ENCODE measurements around the gene ST6GALNAC5.

The ST6GALNAC5 gene

DNA sequence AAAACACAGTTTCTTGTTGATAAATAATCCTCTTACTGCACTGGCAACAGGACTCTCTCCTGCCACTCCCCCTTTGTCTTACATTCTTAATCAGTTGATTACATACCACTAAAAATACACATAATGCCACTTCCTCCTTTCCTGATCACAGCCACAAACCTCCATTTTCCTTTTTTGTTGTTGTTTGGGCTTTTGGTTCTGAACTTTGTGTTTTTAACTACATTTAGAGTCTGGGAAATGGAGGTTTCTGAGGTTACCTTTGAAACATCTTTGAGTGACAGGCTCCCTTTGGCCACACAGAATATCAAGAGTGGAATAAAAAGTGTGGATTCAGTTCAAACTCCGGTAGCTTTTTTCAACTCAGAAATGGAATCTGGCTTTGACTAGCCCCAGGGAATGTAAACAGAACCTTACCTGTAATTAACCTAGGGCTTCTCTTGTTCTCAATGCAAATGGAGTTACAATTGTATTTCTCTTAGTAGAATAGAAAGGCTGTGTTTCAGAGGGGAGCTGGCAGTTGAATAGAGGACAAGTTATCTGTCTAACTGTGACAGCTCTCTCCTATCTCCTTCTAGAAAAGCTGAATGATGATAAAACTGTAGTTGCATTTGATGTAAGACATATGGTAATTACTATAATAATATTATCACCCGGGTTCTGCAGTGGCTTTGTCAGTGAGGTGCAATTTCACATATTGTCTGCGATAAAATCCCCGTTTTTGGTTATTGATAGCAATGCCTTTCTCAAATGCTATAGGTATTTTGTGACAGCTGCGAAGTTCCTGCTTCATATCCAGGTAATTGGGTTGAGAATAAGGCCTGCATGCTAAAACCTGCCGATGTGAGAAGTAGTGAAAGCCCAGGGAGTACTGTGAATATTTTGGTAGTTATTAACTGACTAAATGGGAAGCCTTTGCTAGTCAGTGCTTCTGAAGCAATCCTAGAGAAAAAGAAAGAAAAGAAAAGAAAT lies 66.9 kb downstream of the ST6GALNAC5 start:
- no peak for TF ChIP-seq TAF1 (IDR thresholded peaks at IDR 0.05; ENCODE audit: low read depth)
- TF ChIP-seq, protein P1, sequence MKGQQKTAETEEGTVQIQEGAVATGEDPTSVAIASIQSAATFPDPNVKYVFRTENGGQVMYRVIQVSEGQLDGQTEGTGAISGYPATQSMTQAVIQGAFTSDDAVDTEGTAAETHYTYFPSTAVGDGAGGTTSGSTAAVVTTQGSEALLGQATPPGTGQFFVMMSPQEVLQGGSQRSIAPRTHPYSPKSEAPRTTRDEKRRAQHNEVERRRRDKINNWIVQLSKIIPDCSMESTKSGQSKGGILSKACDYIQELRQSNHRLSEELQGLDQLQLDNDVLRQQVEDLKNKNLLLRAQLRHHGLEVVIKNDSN (IDR thresholded peaks at IDR 0.05), result no peak
- TF ChIP-seq TEAD4 (IDR thresholded peaks at IDR 0.05), result no peak
- TF ChIP-seq ZBTB7A (IDR thresholded peaks at IDR 0.05; ENCODE audit: low read depth), result no peak
- no peak for TF ChIP-seq CEBPB (IDR thresholded peaks at IDR 0.05)
- TF ChIP-seq RAD21 (IDR thresholded peaks at IDR 0.05; ENCODE audit: low read depth), result no peak
- TF ChIP-seq EP300 (IDR thresholded peaks at IDR 0.05; ENCODE audit: borderline replicate concordance), result no peak
- TF ChIP-seq, protein P2, sequence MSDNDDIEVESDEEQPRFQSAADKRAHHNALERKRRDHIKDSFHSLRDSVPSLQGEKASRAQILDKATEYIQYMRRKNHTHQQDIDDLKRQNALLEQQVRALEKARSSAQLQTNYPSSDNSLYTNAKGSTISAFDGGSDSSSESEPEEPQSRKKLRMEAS (IDR thresholded peaks at IDR 0.05), result no peak
- TF ChIP-seq TCF12 (IDR thresholded peaks at IDR 0.05; ENCODE audit: low read depth), result no peak

DNA sequence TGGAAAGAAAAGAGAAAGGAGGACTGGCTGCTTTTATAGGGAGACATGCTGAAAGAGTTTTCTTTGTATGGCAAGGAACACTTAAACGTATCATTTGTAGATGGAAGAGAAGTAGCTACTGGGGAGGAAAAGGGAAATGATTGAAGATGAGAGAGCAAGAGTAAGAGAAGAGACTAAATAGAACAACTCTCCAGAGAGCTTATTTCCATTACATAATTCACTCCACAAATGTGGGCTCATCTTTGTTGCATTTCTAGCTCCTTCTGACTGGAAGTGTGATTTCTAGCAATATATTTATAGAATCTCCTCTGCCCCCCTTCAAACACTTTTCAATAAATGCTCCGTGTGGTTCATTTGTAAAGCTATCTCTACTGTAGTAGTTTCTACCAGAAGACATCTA lies 71.0 kb downstream of the ST6GALNAC5 start:
- TF ChIP-seq TCF12 (IDR thresholded peaks at IDR 0.05; ENCODE audit: low read depth) (no peak), EGR1 (IDR thresholded peaks at IDR 0.05) (no peak), ZBTB7A (IDR thresholded peaks at IDR 0.05; ENCODE audit: low read depth) (no peak)

DNA sequence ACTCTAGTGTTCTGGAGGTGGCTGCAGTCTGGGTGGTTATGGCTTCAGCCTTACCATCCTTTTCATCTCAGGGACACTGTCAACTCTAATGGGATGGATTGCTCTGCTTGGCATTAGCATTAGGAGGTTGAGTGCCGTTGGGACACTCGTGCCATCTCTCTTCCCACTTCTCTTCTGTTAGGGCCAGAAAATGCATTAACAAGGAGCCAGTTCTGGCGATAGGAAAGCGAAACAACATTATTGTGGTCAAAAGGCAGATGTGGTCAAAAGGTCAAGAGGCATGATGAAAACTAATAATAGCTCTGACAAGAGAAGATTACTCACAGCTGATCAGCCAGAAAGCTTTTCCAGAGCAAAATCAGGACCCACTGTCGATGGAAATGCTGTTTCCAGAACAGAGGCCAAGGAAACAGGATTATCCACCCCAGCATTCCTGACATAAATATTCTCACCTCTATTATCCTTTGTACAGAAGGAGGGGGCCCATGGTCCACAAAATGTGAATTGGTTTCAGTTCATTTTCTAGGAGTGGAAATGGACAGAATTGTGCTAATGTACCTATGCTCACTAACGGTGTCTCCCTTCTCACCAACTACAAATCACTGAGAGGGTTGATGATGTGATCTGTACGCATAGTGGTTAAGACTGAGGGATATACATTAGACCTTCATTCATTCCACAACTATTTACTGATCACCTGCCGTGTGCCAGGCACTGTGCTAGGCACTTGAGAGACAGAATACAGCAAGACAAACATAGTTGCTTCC lies 72.0 kb downstream of the ST6GALNAC5 start:
- TF ChIP-seq TCF12 (IDR thresholded peaks at IDR 0.05; ENCODE audit: low read depth), result no peak

DNA sequence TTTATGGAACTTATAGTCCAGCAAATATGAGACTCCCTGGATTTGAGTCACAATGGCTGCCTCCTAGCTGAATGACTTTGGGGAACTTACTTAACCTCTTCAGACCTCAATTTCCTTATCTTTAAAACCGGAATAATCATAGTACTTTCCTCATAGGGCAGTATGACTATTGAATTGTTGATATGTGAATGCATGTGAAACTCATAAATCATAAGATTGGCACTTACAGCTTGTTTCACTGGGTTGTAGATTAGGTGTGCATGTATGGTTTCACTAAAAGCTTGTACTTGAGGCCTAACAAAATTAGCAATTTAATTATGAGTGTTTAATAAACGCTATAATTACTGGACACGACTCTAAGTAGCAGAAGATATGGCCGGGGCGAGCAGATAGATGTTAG lies 72.5 kb downstream of the ST6GALNAC5 start:
- TF ChIP-seq TEAD4 (IDR thresholded peaks at IDR 0.05), result no peak

DNA sequence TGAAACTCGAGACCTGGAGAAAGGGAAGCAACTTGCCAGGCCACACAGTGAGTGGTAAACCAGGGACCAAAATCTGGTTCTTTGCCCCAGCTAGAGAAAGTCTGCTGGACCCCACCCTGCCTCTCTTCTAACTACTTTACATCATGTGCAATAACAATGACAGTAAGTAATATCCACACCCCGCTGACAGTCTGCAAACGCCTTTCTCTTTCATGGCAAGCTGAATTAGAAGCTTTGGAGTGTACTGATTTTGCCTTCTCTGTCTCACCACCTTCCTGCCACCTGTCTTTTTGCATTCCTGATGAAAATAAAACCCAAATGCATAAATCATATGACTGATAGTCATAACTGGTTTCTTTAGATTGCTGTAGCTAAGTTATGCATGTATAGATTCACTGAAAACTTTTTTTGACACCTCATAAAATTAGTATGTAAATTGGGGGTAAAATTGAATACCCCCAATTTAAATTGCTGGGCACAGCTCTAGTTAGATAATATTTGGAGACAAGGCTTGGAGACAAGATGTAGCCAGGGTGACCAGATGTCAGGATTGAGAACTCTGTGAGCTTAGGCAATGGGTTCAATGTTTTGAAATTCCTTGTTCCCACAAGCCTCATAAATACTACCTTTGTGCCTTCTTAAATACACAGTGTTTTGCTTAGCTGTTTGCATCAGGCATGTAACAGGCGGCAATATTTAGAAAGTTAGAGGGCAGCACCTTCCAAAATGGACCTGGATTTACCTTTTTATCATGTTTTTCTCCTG lies 73.5 kb downstream of the ST6GALNAC5 start:
- TF ChIP-seq TCF12 (IDR thresholded peaks at IDR 0.05; ENCODE audit: low read depth) (no peak), EP300 (IDR thresholded peaks at IDR 0.05; ENCODE audit: borderline replicate concordance) (no peak), NFIC (IDR thresholded peaks at IDR 0.05) (no peak), TAF1 (IDR thresholded peaks at IDR 0.05; ENCODE audit: low read depth) (no peak), RAD21 (IDR thresholded peaks at IDR 0.05; ENCODE audit: low read depth) (no peak), CEBPB (IDR thresholded peaks at IDR 0.05) (no peak), ZBTB7A (IDR thresholded peaks at IDR 0.05; ENCODE audit: low read depth) (no peak), FOXM1 (IDR thresholded peaks at IDR 0.05; ENCODE audit: borderline replicate concordance, low read depth) (no peak), YY1 (IDR thresholded peaks at IDR 0.05; ENCODE audit: low read depth) (no peak), CREB1 (IDR thresholded peaks at IDR 0.05; ENCODE audit: low read depth) (no peak), TEAD4 (IDR thresholded peaks at IDR 0.05) (no peak)
- TF ChIP-seq, protein P3, sequence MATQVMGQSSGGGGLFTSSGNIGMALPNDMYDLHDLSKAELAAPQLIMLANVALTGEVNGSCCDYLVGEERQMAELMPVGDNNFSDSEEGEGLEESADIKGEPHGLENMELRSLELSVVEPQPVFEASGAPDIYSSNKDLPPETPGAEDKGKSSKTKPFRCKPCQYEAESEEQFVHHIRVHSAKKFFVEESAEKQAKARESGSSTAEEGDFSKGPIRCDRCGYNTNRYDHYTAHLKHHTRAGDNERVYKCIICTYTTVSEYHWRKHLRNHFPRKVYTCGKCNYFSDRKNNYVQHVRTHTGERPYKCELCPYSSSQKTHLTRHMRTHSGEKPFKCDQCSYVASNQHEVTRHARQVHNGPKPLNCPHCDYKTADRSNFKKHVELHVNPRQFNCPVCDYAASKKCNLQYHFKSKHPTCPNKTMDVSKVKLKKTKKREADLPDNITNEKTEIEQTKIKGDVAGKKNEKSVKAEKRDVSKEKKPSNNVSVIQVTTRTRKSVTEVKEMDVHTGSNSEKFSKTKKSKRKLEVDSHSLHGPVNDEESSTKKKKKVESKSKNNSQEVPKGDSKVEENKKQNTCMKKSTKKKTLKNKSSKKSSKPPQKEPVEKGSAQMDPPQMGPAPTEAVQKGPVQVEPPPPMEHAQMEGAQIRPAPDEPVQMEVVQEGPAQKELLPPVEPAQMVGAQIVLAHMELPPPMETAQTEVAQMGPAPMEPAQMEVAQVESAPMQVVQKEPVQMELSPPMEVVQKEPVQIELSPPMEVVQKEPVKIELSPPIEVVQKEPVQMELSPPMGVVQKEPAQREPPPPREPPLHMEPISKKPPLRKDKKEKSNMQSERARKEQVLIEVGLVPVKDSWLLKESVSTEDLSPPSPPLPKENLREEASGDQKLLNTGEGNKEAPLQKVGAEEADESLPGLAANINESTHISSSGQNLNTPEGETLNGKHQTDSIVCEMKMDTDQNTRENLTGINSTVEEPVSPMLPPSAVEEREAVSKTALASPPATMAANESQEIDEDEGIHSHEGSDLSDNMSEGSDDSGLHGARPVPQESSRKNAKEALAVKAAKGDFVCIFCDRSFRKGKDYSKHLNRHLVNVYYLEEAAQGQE (IDR thresholded peaks at IDR 0.05; ENCODE audit: low read depth), result no peak
- TF ChIP-seq, protein P1 (IDR thresholded peaks at IDR 0.05), result no peak
- TF ChIP-seq, protein P2 (IDR thresholded peaks at IDR 0.05), result no peak

DNA sequence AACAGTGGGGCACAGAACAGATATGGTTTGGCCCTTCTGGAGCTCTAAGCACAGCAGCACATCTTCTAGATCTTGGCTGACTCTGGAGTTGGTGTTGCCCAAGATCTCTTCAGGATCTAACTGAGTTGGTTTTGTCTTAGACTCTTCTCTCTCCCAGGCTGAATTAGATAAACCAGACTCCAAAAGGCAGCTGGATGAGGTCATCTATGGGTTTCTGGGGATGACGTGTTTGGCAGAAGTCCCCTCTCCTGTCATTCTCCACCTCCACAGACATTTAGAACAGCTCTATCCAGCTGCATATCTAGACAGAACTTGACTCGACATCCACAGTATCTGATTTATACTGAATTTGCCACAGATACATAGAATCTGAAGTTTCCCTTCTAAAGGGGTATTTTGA lies 75.3 kb downstream of the ST6GALNAC5 start:
- TF ChIP-seq, protein P2 (IDR thresholded peaks at IDR 0.05), result no peak
- TF ChIP-seq TAF1 (IDR thresholded peaks at IDR 0.05; ENCODE audit: low read depth) (no peak), CEBPB (IDR thresholded peaks at IDR 0.05) (no peak), TCF12 (IDR thresholded peaks at IDR 0.05; ENCODE audit: low read depth) (no peak)
- TF ChIP-seq, protein P1 (IDR thresholded peaks at IDR 0.05), result no peak

DNA sequence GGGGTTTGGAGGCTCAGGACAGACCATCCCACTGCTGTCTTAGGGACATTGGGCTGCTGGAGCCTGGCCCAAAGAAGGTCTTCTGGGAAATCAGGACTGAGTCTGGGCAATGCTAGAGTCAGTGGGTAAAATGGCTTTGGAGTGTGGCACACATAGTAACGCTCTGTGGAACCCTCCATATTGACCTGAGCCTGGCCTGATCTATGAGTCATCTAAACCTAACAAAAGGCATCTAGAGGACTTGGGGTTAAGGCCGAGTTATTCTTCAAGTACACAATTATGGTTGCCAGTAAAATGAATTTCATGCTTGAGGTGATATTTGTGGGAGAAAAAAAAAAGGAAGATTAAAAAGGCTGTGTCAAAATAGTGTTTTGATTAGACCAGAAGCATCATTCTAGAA lies 77.7 kb downstream of the ST6GALNAC5 start:
- TF ChIP-seq TEAD4 (IDR thresholded peaks at IDR 0.05) (no peak), TAF1 (IDR thresholded peaks at IDR 0.05; ENCODE audit: low read depth) (no peak), CREB1 (IDR thresholded peaks at IDR 0.05; ENCODE audit: low read depth) (no peak), EP300 (IDR thresholded peaks at IDR 0.05; ENCODE audit: borderline replicate concordance) (no peak), YY1 (IDR thresholded peaks at IDR 0.05; ENCODE audit: low read depth) (no peak), RAD21 (IDR thresholded peaks at IDR 0.05; ENCODE audit: low read depth) (no peak), CEBPB (IDR thresholded peaks at IDR 0.05) (no peak), EGR1 (IDR thresholded peaks at IDR 0.05) (no peak), FOXM1 (IDR thresholded peaks at IDR 0.05; ENCODE audit: borderline replicate concordance, low read depth) (no peak), TCF12 (IDR thresholded peaks at IDR 0.05; ENCODE audit: low read depth) (no peak), ZBTB7A (IDR thresholded peaks at IDR 0.05; ENCODE audit: low read depth) (no peak), NFIC (IDR thresholded peaks at IDR 0.05) (no peak)
- TF ChIP-seq, protein P1 (IDR thresholded peaks at IDR 0.05), result no peak
- TF ChIP-seq, protein P3 (IDR thresholded peaks at IDR 0.05; ENCODE audit: low read depth), result no peak
- TF ChIP-seq, protein P2 (IDR thresholded peaks at IDR 0.05), result no peak

Measured in Ishikawa (cell line).